Keratinocyte (primary cell): ENCODE results near the gene KLHDC8B.

Experiments
- EZH2 ChIP-seq: IDR thresholded peaks from one replicate; pipeline ENCODE4 v1.6.1; 2012; ENCODE audit warnings: inconsistent platforms, mild to moderate bottlenecking, low read length, moderate library complexity
- TF ChIP-seq, protein P1 (sequence below), 3 experiments: IDR thresholded peaks in 1 of 3; conservative IDR thresholded peaks in 1 of 3; optimal IDR thresholded peaks in 1 of 3; 2 replicates in 2 of 3; 3 replicates in 1 of 3; pipeline versions ENCODE3 to v1.5.1; 2011; ENCODE audit warnings: low read length in 3 of 3, mild to moderate bottlenecking in 3 of 3, moderate library complexity in 2 of 3, control low read depth in 1 of 3, inconsistent platforms in 1 of 3; ENCODE audit not compliant: insufficient read depth in 2 of 3; ENCODE audit errors: extremely low read depth in 1 of 3

- TF ChIP-seq, protein P1, sequence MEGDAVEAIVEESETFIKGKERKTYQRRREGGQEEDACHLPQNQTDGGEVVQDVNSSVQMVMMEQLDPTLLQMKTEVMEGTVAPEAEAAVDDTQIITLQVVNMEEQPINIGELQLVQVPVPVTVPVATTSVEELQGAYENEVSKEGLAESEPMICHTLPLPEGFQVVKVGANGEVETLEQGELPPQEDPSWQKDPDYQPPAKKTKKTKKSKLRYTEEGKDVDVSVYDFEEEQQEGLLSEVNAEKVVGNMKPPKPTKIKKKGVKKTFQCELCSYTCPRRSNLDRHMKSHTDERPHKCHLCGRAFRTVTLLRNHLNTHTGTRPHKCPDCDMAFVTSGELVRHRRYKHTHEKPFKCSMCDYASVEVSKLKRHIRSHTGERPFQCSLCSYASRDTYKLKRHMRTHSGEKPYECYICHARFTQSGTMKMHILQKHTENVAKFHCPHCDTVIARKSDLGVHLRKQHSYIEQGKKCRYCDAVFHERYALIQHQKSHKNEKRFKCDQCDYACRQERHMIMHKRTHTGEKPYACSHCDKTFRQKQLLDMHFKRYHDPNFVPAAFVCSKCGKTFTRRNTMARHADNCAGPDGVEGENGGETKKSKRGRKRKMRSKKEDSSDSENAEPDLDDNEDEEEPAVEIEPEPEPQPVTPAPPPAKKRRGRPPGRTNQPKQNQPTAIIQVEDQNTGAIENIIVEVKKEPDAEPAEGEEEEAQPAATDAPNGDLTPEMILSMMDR (optimal IDR thresholded peaks at IDR 0.05 in 1 of 3, IDR thresholded peaks at IDR 0.05 in 1 of 3, conservative IDR thresholded peaks at IDR 0.05 in 1 of 3; ENCODE audit: extremely low read depth in 1 of 3, insufficient read depth in 2 of 3, low read length in 3 of 3), result no peak
- no peak for TF ChIP-seq EZH2
Measured at GRCh38 chr3:49219132-49219531, 47.7 kb downstream of the KLHDC8B start.
